Testis (tissue), 3 donors: ENCODE results near the gene RSRC2. TPM values are rescaled to one million over a fixed set of nuclear protein-coding genes. Genes with fewer than 3 reads are reported as not detected.

ENCODE experiments used
- DNase-seq: peaks from one replicate; pipeline ENCODE4 v3.0.0-alpha.2; 2019
- H3K27ac ChIP-seq, 2 donors: fragments of 200-600 bp; sonication (generic); one replicate each; pipeline ENCODE4 v1.5.1; 2019
- H3K27me3 ChIP-seq: fragments of 200-600 bp; sonication (generic); one replicate; pipeline ENCODE4 v1.5.1; 2019
- H3K36me3 ChIP-seq: fragments of 200-600 bp; sonication (generic); one replicate; pipeline ENCODE4 v1.5.1; 2017; ENCODE audit warnings: low read depth; ENCODE audit errors: missing control alignments
- H3K4me1 ChIP-seq: fragments of 200-600 bp; sonication (generic); one replicate; pipeline ENCODE4 v1.5.1; 2019
- H3K4me3 ChIP-seq, 2 donors: fragments of 200-600 bp; sonication (generic); one replicate each; pipeline ENCODE4 v1.5.1; 2017 to 2019
- H3K9me3 ChIP-seq: fragments of 200-600 bp; sonication (generic); one replicate; pipeline ENCODE4 v1.5.1; 2017
- POLR2A ChIP-seq: fragments of 450-650 bp; IDR thresholded peaks from one replicate; pipeline ENCODE4 v1.6.1; 2017; ENCODE audit warnings: antibody characterized with exemption, mild to moderate bottlenecking, moderate library complexity
- WGBS, 2 donors: methylation state at CpG; one replicate each; pipeline ENCODE4 v1.1.5; 2018; 5-methylcytosine and 5-hydroxymethylcytosine counted together
- intact Hi-C: fragments of 100-400 bp; cut with DNase I; formaldehyde crosslinking; loops from one replicate; pipeline ENCODE4 v1.15.1; 2023; ENCODE audit warnings: low total_unique reads
- polyA plus RNA-seq: library from polyadenylated mRNA; stranded (reverse); fragments of 350-450 nt; fragmentation: Illumina TruSeq; extraction: RNeasy Lipid Tissue Mini Kit (QIAGEN cat#74804); gene quantifications from one replicate; pipeline ENCODE4 v1.2.3, GENCODE V29; 2014; ENCODE audit warnings: low read depth, low replicate concordance; ENCODE audit not compliant: insufficient read depth
- total RNA-seq, 2 donors: library from RNA; depleted of rRNA; stranded (reverse); fragments of >200 nt; gene quantifications; one replicate each; pipeline ENCODE4 v1.2.3, GENCODE V29; 2016
- TF ChIP-seq, protein P1 (sequence below), 3 experiments: fragments of 450-650 bp in 2 of 3; fragments of 200-600 bp in 1 of 3; sonication (generic) in 1 of 3; IDR thresholded peaks; one replicate each; pipeline ENCODE4 v1.5.1; 2016 to 2019; ENCODE audit warnings: antibody characterized with exemption in 3 of 3, mild to moderate bottlenecking in 2 of 3, moderate library complexity in 1 of 3

Gene RSRC2
- total and polyA plus RNA-seq, 3 donors from 2014 or later = 50.7 to 133 (median 93.1) TPM

- Histone ChIP-seq H3K4me3 (no peak overlapping the region), H3K27ac (no peak overlapping the region), H3K4me1 (peaks cover 4% of the 10 kb centered on the region), H3K9me3 (no peaks in the 10 kb centered on the region), H3K36me3 (no peaks in the 10 kb centered on the region), H3K27me3 (no peaks in the 10 kb centered on the region)
- WGBS, 2 donors = 72 to 80% methylated on average over 6 of the region's 6 CpGs
- no peak for TF ChIP-seq POLR2A
- TF ChIP-seq, protein P1, sequence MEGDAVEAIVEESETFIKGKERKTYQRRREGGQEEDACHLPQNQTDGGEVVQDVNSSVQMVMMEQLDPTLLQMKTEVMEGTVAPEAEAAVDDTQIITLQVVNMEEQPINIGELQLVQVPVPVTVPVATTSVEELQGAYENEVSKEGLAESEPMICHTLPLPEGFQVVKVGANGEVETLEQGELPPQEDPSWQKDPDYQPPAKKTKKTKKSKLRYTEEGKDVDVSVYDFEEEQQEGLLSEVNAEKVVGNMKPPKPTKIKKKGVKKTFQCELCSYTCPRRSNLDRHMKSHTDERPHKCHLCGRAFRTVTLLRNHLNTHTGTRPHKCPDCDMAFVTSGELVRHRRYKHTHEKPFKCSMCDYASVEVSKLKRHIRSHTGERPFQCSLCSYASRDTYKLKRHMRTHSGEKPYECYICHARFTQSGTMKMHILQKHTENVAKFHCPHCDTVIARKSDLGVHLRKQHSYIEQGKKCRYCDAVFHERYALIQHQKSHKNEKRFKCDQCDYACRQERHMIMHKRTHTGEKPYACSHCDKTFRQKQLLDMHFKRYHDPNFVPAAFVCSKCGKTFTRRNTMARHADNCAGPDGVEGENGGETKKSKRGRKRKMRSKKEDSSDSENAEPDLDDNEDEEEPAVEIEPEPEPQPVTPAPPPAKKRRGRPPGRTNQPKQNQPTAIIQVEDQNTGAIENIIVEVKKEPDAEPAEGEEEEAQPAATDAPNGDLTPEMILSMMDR (IDR thresholded peaks at IDR 0.05) = no peak
- intact Hi-C loops = no loop called here
- DNase-seq = no peak
These were observed 22.7 kb downstream of the RSRC2 start for GRCh38 chr12:122503783-122504590.

- 78 to 81% methylated on average over 3 of the region's 3 CpGs for WGBS, 2 donors
- Histone ChIP-seq H3K9me3 (no peaks in the 10 kb centered on the region), H3K4me1 (peaks cover 4% of the 10 kb centered on the region), H3K27me3 (no peaks in the 10 kb centered on the region), H3K4me3 (no peak overlapping the region), H3K36me3 (no peaks in the 10 kb centered on the region), H3K27ac (no peak overlapping the region)
- intact Hi-C loops = no loop called here
- TF ChIP-seq POLR2A = no peak
- TF ChIP-seq, protein P1 (IDR thresholded peaks at IDR 0.05) = no peak
- DNase-seq = no peak
These were observed 23.5 kb downstream of the RSRC2 start for GRCh38 chr12:122503147-122503751.

GRCh38 chr12:122501489-122501989 is 25.2 kb downstream of the RSRC2 start:
- DNase-seq = no peak
- TF ChIP-seq POLR2A = no peak
- TF ChIP-seq, protein P1 (IDR thresholded peaks at IDR 0.05) = no peak
- H3K27me3 ChIP-seq = no peaks in the 10 kb centered on the region
- no peaks in the 10 kb centered on the region for H3K36me3 ChIP-seq
- H3K4me3 ChIP-seq = peak overlapping the region; percentile 85 to 90
- intact Hi-C loops = no loop called here
- WGBS, 2 donors = 53 to 58% methylated on average over 9 of the region's 9 CpGs
- H3K27ac ChIP-seq = peak overlapping the region in 1 of 2 donors; percentile 99
- H3K9me3 ChIP-seq = no peaks in the 10 kb centered on the region
- H3K4me1 ChIP-seq = peaks cover 4% of the 10 kb centered on the region

DNA sequence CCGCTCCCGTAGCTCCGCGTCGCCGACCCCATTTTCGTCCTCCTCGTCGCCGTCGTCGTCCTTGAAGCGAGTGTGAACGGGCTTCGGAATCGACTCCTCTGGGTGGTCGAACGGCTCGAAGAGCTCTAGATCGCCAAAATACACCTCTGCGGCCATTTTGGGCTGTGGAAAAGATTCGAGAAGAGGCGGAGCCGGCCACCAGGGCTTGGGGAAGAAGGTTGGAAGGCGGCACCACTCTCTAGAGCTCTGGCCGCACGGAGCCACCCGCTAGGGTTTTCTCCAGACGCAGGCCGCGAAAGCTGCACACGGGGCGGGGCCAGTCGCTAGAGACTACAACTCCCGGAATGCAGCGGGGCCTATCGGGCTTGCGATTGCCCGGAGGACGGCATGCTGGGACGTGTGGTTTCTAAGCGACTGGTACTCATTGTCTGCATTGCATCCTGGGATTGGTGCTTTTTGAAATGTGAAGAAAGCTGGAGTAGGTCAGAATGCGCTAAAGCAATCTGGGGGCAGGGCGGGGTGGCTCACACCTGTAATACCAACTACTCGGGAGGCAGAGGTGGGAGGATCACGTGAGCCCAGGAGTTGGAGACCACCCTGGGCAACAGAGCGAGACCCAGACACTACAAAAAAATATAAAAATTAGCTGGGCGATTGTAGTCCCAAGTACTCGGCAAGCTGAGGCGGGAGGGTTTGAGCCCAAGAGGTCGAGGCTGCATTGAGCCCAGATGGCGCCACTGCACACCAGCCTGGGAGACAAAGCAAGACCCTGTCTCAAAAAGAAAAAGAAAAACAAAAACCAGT is 25.8 kb downstream of the RSRC2 start, which contains the start of gene ZCCHC8:
ZCCHC8 (minus strand) TSS at position 248 of the 804 bp plus-strand sequence; CDS start at position 156, 92 bp downstream.
- intact Hi-C loops = no loop called here
- Histone ChIP-seq H3K4me1 (peaks cover 4% of the 10 kb centered on the region), H3K27me3 (no peaks in the 10 kb centered on the region), H3K27ac (peak within 1 kb of the TSS; percentile 96 to 99), H3K9me3 (no peaks in the 10 kb centered on the region), H3K36me3 (no peaks in the 10 kb centered on the region), H3K4me3 (peak within 1 kb of the TSS; percentile 85 to 90)
- WGBS, 2 donors = 1 to 2% methylated on average over 17 to 52 of the region's 52 CpGs
- peak; percentile 92 for TF ChIP-seq POLR2A
- TF ChIP-seq, protein P1 (IDR thresholded peaks at IDR 0.05) = peak in 2 of 3 experiments; percentile 42 to 51
- peak; percentile 99 for DNase-seq
